Measurements from ENCODE around the gene RAET1G. TPM values are rescaled to one million over a fixed set of nuclear protein-coding genes. Genes with fewer than 3 reads are reported as not detected.
"Not testable (repeated sequence)": the region's sequence is repeated elsewhere in the genome, so short reads cannot be mapped to it uniquely, and the experiment has no call there.

The RAET1G gene
- total RNA-seq, 2 experiments from 2014 or later = not detected

DNA sequence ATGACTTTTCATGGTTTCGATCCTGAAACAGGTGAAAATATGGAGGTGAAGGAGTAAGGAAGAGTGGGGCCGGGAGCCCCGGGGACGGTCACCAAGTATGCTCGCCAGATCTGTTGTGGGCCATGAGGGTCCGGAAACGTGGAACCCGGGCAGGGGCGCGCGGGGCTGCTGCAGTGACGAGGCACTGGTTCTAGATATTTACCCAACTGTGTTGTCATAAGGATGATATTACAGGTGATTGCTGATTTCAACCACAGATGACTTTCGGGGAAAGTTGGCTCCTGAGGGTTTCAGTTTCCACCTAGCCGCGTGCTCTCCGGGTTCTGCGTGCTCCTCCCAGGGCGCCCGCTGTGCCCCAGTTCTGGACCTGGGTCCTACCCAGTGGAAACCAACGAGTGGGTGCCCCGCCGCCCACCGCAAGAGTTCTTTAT is 12.2 kb downstream of the RAET1G start:
- H3K27ac Mint-ChIP-seq = no peak overlapping the region
- H3K4me1 Mint-ChIP-seq = no peaks in the 10 kb centered on the region
- CTCF ChIA-PET = no interaction called here

DNA sequence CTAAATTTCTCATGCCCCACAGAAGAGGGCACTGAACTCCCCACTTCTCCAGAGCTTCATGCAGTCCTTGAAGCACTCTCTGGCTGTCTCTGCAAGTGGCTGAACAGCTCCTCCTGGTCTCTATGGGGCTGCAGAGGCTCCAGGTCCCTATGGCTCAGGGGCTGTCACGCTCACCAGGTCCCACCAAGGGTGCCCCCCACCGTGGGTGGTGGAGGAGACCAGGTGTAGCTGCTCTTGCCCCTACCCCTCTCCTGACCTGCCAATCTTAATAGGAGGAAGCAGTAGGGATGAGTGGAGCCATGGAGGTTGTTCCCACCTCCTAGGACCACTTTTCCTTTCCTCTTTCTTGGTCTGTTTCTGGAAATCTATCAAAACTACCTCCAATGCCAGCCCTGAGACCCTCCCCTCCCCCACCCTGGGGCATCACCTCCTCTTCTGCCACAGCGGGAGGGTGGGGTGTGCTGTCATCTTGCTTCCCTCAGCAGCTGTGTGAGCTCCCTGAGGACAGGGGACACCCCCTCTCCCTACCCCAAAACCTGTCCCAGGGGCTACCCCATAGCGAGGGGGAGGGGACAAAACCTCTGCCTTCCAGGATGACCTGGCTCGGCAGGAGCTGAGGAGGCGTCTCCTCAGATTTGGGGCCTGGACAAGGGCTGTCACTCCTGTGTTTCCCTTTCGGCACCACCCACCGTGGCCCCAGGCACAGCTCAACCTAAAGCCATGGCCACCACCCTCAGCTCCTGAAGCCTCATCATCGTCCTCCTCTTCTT is 13.0 kb downstream of the RAET1G start:
- Mint-ChIP-seq H3K27ac (no peak overlapping the region), H3K36me3 (peaks cover 6% of the 10 kb centered on the region), H3K4me1 (no peaks in the 10 kb centered on the region), H3K27me3 (peaks cover 27% of the 10 kb centered on the region), H3K9me3 (ENCODE audit: low read depth) (peaks cover 7% of the 10 kb centered on the region), H3K4me3 (no peak overlapping the region)
- CTCF ChIA-PET = no interaction called here
- no peak for ATAC-seq
- DNase-seq = no peak

More for the DNA sequence above, 12.2 kb downstream of the RAET1G start:
- ATAC-seq = no peak
- Mint-ChIP-seq H3K9me3 (ENCODE audit: low read depth) (peaks cover 7% of the 10 kb centered on the region), H3K27me3 (peaks cover 27% of the 10 kb centered on the region), H3K36me3 (peaks cover 6% of the 10 kb centered on the region), H3K4me3 (no peak overlapping the region)
- no peak for DNase-seq

DNA sequence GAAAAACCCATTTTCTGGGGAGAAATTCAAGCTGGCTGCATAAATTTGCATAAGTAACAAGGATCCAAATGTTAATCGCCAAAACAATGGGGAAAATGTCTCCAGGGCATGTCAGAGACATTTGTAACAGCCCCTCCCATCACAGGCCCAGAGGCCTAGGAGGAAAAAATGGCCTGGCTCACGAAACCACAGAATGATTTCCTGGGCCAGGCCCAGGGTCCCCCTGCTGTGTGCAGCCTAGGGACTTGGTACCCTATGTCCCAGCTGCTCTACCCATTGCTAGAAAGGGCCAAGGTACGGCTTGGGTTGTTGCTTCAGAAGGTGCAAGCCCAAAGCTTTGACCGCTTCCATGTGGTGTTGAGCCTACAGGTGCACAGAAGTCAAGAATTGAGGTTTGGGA is 14.4 kb downstream of the RAET1G start:
- DNase-seq; ATAC-seq; H3K9me3 Mint-ChIP-seq (ENCODE audit: low read depth); H3K4me3 Mint-ChIP-seq; H3K36me3 Mint-ChIP-seq; H3K4me1 Mint-ChIP-seq; H3K27ac Mint-ChIP-seq; CTCF ChIA-PET: not testable (repeated sequence)
- H3K27me3 Mint-ChIP-seq = peaks cover 22% of the 10 kb centered on the region

DNA sequence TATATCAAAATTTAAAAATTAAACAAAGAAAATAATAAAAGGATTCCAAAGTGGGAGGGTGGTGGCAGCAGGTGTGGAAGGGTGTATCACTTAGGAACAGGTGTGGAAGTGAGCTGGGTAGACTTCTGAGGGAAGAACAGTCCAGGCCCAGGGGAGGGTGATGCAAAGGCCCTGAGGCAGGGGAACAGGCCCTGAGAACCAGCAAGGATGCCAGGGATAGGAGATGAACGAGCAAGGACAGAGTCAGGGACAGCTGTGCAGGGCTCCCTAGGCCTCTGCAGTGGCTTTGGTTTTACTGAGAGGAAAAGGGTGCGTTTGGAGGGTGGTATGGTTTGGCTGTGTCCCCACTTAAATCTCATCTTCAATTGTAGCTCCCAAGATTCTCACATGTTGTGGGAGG is 15.6 kb downstream of the RAET1G start:
- H3K36me3 Mint-ChIP-seq = peaks cover 6% of the 10 kb centered on the region
- ATAC-seq = no peak
- no peak for DNase-seq
- H3K27ac Mint-ChIP-seq = no peak overlapping the region
- CTCF ChIA-PET = interaction anchor here (1.5 kb wide), 1 partner anchor 8 kb away, joined by 3 read pairs; no protein-coding TSS in a partner anchor
- peaks cover 7% of the 10 kb centered on the region for H3K9me3 Mint-ChIP-seq (ENCODE audit: low read depth)
- peaks cover 23% of the 10 kb centered on the region for H3K27me3 Mint-ChIP-seq
- no peaks in the 10 kb centered on the region for H3K4me1 Mint-ChIP-seq
- no peak overlapping the region for H3K4me3 Mint-ChIP-seq

DNA sequence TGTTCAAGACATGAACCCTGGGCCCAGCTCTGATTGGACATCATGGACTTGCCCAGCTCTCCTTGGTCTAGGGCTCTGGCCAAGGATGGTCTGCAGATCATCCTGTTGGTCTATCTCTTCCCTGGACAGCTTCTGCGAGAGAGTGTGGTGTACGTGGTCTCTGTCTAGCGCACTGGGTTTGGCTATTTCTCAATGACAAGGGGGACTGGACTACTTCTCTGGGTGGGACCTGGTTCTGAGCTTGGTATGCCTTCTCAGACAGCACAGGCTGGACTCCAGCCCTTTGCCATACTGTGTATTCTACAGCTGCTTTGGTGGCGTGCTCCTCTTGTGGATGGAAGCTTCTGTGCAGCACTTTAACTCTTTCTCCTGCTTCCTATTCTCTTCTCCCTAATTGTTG is 16.5 kb downstream of the RAET1G start:
- peaks cover 6% of the 10 kb centered on the region for H3K36me3 Mint-ChIP-seq
- H3K4me3 Mint-ChIP-seq = no peak overlapping the region
- CTCF ChIA-PET = interaction anchor here (1.5 kb wide), 1 partner anchor 9 kb away, joined by 3 read pairs; no protein-coding TSS in a partner anchor
- DNase-seq (no peak), ATAC-seq (no peak)
- no peaks in the 10 kb centered on the region for H3K4me1 Mint-ChIP-seq
- peaks cover 7% of the 10 kb centered on the region for H3K9me3 Mint-ChIP-seq (ENCODE audit: low read depth)
- H3K27me3 Mint-ChIP-seq = peaks cover 29% of the 10 kb centered on the region
- H3K27ac Mint-ChIP-seq = no peak overlapping the region

DNA sequence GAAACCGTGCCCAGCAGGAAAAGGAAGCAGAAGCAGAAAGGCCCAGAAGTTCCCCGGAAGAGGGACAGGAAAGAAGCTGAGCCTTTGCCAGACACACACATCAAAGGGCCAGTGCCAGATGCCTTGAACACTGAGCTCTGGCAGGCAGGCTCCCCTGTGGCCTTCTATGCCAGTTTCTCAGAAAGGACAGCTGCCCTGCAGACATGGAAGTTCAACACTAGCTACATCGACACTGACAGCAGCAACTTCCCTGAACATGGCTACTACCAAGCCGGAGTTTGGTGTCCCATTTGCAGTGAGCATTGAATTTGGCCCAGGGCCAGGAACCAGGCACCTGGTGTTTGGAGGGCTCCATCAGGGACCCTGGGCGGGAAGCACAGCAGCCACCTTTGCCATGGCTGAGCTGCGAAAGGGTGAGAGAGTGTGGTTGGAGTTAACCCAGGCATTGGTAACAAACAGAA is 17.0 kb downstream of the RAET1G start:
- CTCF ChIA-PET = interaction anchor here (1.6 kb wide), 1 partner anchor 19 kb away, joined by 3 read pairs; no protein-coding TSS in a partner anchor
- DNase-seq = no peak

DNA sequence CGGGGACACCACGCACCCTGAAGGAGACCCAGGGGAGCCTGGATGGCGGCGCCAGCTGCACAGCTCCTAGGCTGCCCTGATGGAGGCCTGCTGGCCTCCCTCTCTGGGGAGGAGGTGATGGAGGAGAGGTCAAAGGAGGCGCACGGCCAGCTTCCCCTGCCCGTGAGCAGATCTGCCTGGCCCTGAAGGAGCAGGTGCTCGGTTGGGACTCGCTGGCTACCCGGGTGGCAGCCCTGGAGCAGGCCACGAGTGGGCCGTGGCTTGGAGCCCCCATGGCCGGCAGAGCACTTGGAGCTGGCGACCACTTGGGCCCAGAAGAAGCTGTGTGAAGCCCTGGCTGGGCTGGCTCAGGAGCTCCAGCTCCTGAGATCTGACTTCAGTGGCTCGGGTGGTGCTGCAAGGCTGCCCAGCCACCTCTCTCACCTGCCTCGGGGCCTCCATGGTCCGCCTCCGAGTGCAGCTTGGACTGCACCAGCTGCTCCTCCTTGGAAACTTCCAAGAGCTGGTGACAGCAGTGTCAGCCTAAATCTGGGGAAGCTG is 17.5 kb downstream of the RAET1G start:
- CTCF ChIA-PET = interaction anchor here (1.6 kb wide), 1 partner anchor 20 kb away, joined by 3 read pairs; no protein-coding TSS in a partner anchor
- H3K27ac Mint-ChIP-seq = no peak overlapping the region

More for the DNA sequence above, 17.0 kb downstream of the RAET1G start:
- Mint-ChIP-seq H3K9me3 (ENCODE audit: low read depth) (peaks cover 7% of the 10 kb centered on the region), H3K27ac (no peak overlapping the region), H3K27me3 (peaks cover 26% of the 10 kb centered on the region), H3K36me3 (peaks cover 6% of the 10 kb centered on the region), H3K4me1 (no peaks in the 10 kb centered on the region), H3K4me3 (no peak overlapping the region)
- ATAC-seq = no peak

DNA sequence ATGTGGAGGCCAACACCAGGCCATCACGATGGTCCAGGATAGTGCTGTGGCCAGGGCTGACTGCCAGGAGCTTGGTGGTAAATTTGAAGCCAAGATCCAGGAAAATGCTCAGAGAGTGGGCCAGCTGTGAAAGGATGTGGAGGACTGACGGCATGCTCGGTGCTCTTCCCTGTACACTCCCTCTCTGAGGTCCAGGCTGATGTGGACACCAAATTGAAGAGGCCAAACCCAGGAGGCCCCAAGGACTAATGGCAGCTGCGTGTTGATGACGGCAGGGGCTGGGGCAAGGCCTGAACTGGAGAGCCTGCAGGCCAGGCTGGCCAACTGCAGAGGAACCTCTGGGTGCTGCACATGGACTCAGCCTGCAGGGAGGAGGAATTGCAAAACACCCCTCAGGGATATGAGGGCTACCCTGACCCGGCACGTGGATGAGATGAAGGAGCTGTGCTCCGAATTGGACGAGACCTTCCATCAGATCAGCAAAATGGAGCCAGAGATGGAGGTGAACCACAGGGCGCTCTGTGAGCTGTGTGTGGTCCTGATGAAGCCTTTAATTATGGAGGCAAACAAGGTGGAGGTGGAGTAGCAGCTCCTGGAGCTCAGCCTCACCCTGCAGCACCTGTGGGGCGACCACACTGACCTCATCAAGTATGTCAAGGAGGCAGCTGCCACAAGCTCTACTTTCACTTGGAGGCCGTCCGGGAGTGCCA is 18.1 kb downstream of the RAET1G start:
- CTCF ChIA-PET = interaction anchor here (1.6 kb wide), 1 partner anchor 20 kb away, joined by 3 read pairs; no protein-coding TSS in a partner anchor
- ATAC-seq (no peak), DNase-seq (no peak)
- peaks cover 7% of the 10 kb centered on the region for H3K9me3 Mint-ChIP-seq (ENCODE audit: low read depth)
- H3K27ac Mint-ChIP-seq = no peak overlapping the region
- H3K4me3 Mint-ChIP-seq = no peak overlapping the region
- no peaks in the 10 kb centered on the region for H3K4me1 Mint-ChIP-seq
- H3K27me3 Mint-ChIP-seq = peaks cover 24% of the 10 kb centered on the region
- H3K36me3 Mint-ChIP-seq = peaks cover 6% of the 10 kb centered on the region

More for the DNA sequence above, 17.5 kb downstream of the RAET1G start:
- H3K4me3 Mint-ChIP-seq = no peak overlapping the region
- peaks cover 7% of the 10 kb centered on the region for H3K9me3 Mint-ChIP-seq (ENCODE audit: low read depth)
- peaks cover 27% of the 10 kb centered on the region for H3K27me3 Mint-ChIP-seq
- ATAC-seq (no peak), DNase-seq (no peak)
- peaks cover 6% of the 10 kb centered on the region for H3K36me3 Mint-ChIP-seq
- no peaks in the 10 kb centered on the region for H3K4me1 Mint-ChIP-seq

DNA sequence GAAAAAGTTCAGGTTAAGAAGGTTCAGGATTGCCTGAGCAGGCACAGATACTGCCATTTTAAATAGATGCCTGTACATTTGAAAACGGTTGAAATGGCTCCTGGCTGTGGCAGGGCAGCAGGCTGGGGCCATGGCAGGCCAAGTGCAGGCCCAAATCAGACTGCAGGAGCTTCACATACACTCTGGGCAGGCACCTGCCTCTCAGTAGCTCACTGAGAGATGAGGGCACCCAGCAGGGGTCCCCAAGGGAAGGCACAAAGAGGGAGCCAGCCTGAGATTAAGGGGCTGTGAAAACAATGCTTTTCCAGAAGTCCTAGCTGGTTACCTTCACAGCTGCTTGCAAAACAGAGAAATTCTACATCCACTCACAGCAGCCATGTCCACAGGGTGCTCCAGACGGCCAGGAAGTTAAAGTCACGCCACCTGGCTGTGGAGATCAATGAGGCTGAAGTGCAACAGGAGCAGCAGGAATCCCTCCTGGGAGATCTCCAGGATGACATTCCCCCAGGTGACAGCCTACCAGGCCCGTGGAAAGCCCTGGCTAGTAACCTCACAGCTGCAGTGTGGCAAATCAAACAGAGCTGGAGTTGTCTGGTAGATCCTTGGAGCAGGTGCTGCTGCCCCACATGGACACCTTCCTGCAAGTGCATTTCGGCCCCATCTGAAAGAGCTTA is 18.8 kb downstream of the RAET1G start:
- CTCF ChIA-PET = interaction anchor here (1.6 kb wide), 1 partner anchor 21 kb away, joined by 3 read pairs; no protein-coding TSS in a partner anchor
- H3K27me3 Mint-ChIP-seq = peaks cover 26% of the 10 kb centered on the region
- peaks cover 7% of the 10 kb centered on the region for H3K9me3 Mint-ChIP-seq (ENCODE audit: low read depth)
- DNase-seq (no peak), ATAC-seq (no peak)
- peaks cover 6% of the 10 kb centered on the region for H3K36me3 Mint-ChIP-seq
- H3K4me3 Mint-ChIP-seq = no peak overlapping the region
- H3K4me1 Mint-ChIP-seq = no peaks in the 10 kb centered on the region
- H3K27ac Mint-ChIP-seq = no peak overlapping the region

DNA sequence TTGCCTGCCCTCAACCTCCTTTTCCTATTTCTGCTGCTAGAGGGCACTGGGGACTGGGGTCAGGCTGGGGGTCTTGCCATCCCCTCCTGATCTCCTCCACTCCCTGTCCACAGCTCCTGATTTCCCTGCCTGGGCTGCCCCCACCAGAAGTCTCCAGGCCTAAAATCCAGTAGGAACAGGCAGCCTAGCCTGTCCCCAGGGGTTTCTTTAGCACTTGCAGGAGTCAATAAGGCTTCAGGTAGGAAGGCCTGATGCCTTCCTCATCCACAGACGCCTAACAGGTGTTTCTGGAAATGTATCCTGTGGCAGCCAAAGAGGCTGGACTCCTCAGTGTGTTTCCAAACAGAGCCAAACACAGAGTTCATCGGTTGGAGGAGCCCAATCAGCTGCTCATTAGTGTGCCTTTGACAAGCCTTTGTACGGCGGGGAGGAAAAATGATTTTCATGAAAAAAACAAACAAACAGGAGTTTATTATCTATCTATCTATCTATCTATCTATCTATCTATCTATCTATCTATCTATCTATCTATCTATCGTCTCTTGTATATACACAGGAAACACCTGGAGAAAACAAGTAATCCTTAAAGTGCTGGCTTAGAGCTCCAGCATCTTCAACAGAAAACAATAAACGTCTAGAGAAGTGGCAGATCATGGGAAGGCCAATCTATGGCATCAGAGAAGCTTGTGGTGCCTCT is 21.3 kb downstream of the RAET1G start:
- peaks cover 23% of the 10 kb centered on the region for H3K27me3 Mint-ChIP-seq
- H3K36me3 Mint-ChIP-seq = no peaks in the 10 kb centered on the region
- H3K27ac Mint-ChIP-seq = no peak overlapping the region
- H3K9me3 Mint-ChIP-seq (ENCODE audit: low read depth) = no peaks in the 10 kb centered on the region
- H3K4me3 Mint-ChIP-seq = no peak overlapping the region
- peaks cover 7% of the 10 kb centered on the region for H3K4me1 Mint-ChIP-seq
- CTCF ChIA-PET = no interaction called here
- ATAC-seq = no peak
- DNase-seq = no peak

DNA sequence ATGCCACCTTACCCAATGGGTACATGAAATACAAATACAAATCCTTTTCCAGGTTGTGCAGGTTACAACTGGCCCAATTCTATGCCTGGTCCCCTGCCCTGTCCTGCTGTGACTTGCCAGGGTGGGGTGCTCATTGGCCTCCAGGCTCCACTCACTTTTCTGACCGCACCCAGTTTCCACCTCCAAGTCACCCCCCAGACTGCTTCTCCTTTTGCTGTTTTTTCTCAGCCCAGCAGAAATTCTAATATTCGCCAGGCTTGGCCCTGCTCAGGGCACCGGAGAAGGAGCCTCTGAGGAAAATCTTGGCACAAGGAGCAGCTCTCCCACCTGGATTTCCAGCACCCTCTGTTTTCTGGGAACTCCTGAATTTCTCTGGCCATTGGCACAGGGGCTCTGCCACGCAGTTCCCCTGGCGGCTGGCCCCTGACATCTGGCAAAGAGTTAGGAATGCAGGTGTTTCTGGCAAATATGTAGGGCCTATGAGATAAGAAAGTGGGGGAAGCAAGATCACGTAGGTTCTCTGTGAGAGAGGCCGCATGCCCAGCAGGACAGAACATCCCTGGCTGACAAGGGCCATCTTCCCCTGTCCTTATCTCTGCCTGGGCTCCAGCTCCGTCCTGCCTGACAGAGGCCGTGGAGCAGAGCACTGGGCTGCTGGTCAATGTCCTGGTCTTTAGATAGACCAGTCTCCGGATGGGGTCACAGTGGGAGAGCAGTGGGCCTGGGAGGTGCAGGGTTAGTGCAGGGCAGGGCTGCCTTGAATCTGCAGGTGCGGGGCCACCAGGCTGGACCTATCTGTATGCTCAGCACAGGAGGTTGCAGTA is 22.1 kb downstream of the RAET1G start:
- Mint-ChIP-seq H3K36me3 (no peaks in the 10 kb centered on the region), H3K4me1 (peaks cover 14% of the 10 kb centered on the region), H3K4me3 (no peak overlapping the region), H3K27ac (no peak overlapping the region), H3K9me3 (ENCODE audit: low read depth) (no peaks in the 10 kb centered on the region), H3K27me3 (peaks cover 23% of the 10 kb centered on the region)
- CTCF ChIA-PET = interaction anchor here (1.2 kb wide), 1 partner anchor 61 kb away, joined by 3 read pairs; no protein-coding TSS in a partner anchor
- DNase-seq (no peak), ATAC-seq (no peak)
